ENCODE data around the gene TRIM37.

The TRIM37 gene

GRCh38 chr17:58947411-58947810, 159.3 kb downstream of the TRIM37 start:
- DNase-seq (ENCODE audit: low read depth in 2 of 2) = no peak

- DNase-seq (ENCODE audit: low read depth in 2 of 2) = no peak
Observed at GRCh38 chr17:58944166-58944565, 162.5 kb downstream of the TRIM37 start.

DNA sequence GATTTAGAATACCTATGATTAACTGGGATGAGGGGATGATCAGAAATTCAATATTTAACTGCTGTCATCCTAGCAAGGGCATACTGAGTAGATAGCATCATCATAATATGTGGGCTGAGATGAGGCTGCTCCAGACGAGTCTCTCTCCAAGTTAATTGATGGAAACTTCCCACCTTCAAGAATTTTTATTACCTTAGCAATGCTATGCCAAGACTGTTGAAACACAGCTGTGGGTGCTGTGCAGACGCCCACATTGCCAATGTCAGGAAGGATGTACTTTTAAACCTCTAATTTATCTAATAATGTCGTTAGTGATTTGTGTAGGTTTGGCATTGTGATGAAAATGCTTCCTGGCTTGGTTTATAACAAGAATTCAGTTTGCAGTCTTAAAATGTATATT, 170.4 kb downstream of the TRIM37 start:
- DNase-seq (ENCODE audit: low read depth in 2 of 2) = no peak

GRCh38 chr17:58932956-58933355, 173.7 kb downstream of the TRIM37 start:
- no peak for DNase-seq (ENCODE audit: low read depth in 2 of 2)

Measured in stimulated activated CD8-positive, alpha-beta memory T cell treated with anti-CD3 and anti-CD28 coated beads, Interleukin-2, amount 100 ng/mL, for 1 hour (primary cell).